DND-41 (cell line): ENCODE measurements around the gene CTNNBL1.

ENCODE experiments used
- EZH2 ChIP-seq: IDR thresholded peaks from 3 replicates; pipeline ENCODE4 v1.6.1; 2012; ENCODE audit warnings: borderline replicate concordance, low read depth, mild to moderate bottlenecking, moderate library complexity, low read length, inconsistent platforms; ENCODE audit not compliant: severe bottlenecking
- TF ChIP-seq, protein P1 (sequence below): IDR thresholded peaks from 2 replicates; pipeline ENCODE4 v1.5.1; 2012; ENCODE audit warnings: borderline replicate concordance, low read length, moderate library complexity, mild to moderate bottlenecking; ENCODE audit not compliant: poor library complexity, severe bottlenecking; ENCODE audit errors: extremely low read depth

DNA sequence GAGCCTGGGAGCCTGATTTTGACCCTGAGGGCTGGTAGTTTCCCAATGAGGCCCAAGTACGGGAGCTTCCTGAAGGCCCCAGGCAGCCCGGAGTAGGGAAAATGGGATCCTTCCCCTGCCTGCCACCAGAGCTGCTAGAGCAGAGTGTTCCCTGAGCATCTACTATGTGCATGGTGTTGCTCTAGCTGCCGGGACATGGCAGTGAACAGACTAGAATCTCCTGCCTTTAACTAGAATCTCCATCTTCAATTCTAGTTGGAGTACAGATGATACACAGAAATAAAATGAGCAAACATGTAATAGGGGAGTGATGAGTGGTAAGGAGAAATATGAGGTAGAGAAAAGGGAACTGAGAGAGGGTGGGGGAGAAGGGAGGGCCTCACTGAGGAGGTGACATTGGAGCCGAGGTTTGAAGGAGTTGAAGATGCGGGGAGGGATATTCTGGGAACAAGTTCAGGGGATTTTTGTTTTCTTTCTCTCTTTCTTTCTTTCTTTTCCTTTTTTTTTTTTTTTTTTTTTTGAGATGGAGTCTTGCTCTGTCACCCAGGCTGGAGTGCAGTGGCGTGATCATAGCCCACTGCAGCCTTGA lies 227.6 kb downstream of the CTNNBL1 start:
- no peak for TF ChIP-seq EZH2
- TF ChIP-seq, protein P1, sequence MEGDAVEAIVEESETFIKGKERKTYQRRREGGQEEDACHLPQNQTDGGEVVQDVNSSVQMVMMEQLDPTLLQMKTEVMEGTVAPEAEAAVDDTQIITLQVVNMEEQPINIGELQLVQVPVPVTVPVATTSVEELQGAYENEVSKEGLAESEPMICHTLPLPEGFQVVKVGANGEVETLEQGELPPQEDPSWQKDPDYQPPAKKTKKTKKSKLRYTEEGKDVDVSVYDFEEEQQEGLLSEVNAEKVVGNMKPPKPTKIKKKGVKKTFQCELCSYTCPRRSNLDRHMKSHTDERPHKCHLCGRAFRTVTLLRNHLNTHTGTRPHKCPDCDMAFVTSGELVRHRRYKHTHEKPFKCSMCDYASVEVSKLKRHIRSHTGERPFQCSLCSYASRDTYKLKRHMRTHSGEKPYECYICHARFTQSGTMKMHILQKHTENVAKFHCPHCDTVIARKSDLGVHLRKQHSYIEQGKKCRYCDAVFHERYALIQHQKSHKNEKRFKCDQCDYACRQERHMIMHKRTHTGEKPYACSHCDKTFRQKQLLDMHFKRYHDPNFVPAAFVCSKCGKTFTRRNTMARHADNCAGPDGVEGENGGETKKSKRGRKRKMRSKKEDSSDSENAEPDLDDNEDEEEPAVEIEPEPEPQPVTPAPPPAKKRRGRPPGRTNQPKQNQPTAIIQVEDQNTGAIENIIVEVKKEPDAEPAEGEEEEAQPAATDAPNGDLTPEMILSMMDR = no peak
